Body of pancreas (tissue), 4 donors: ENCODE data around the gene UBE2D2.

Source experiments
- POLR2A ChIP-seq, 3 donors: fragments of 450-650 bp; IDR thresholded peaks; one replicate each; pipeline ENCODE4 v1.6.1; 2016; ENCODE audit warnings: antibody characterized with exemption in 3 of 3, mild to moderate bottlenecking in 2 of 3
- TF ChIP-seq, protein P1 (sequence below), 7 experiments: fragments of 450-650 bp in 4 of 7; fragments of 200-600 bp in 3 of 7; sonication (generic) in 3 of 7; IDR thresholded peaks; one replicate each; pipeline ENCODE4 v1.5.1; 2016 to 2019; ENCODE audit warnings: antibody characterized with exemption in 7 of 7

DNA sequence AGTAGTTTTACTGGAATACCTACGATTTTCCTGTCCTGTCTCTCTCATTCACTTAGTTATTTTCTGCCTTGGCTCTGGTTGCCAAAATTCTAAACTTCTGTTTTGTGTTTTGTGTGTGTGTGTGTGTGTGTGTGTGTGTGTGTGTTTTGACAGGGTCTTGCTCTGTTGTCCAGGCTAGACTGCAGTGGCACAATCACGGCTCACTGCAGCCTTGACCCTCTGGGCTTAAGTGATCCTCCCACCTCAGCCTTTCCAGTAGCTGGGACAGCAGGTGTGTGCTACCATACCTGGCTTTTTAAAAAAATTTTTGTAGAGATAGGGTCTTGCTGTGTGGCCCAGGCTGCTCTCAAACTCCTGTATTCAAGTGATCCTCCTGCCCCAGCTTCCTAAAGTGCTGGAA, 17.2 kb downstream of the UBE2D2 start:
- TF ChIP-seq, protein P1, sequence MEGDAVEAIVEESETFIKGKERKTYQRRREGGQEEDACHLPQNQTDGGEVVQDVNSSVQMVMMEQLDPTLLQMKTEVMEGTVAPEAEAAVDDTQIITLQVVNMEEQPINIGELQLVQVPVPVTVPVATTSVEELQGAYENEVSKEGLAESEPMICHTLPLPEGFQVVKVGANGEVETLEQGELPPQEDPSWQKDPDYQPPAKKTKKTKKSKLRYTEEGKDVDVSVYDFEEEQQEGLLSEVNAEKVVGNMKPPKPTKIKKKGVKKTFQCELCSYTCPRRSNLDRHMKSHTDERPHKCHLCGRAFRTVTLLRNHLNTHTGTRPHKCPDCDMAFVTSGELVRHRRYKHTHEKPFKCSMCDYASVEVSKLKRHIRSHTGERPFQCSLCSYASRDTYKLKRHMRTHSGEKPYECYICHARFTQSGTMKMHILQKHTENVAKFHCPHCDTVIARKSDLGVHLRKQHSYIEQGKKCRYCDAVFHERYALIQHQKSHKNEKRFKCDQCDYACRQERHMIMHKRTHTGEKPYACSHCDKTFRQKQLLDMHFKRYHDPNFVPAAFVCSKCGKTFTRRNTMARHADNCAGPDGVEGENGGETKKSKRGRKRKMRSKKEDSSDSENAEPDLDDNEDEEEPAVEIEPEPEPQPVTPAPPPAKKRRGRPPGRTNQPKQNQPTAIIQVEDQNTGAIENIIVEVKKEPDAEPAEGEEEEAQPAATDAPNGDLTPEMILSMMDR (IDR thresholded peaks at IDR 0.05), result no peak
- no peak for TF ChIP-seq POLR2A (IDR thresholded peaks at IDR 0.05)
